Measurements from ENCODE around the gene CFAP46.

Gene CFAP46

GRCh38 chr10:132942101-132943057 is at the start of gene CFAP46:
CFAP46 (minus strand) TSS chr10:132942570; CDS start chr10:132942484, 86 bp downstream.
- DNase-seq = no peak

GRCh38 chr10:132991706-132992432 is 49.5 kb upstream of the CFAP46 start:
- no peak for DNase-seq

GRCh38 chr10:132990684-132991545 is 48.5 kb upstream of the CFAP46 start:
- DNase-seq = no peak

- no peak for DNase-seq
Observed at GRCh38 chr10:132989476-132990415, 47.4 kb upstream of the CFAP46 start.

- DNase-seq = no peak
Observed at GRCh38 chr10:132988988-132989387, 46.6 kb upstream of the CFAP46 start.

- no peak for DNase-seq
Observed at GRCh38 chr10:132987671-132988571, 45.6 kb upstream of the CFAP46 start.

GRCh38 chr10:132986978-132987377 is 44.6 kb upstream of the CFAP46 start:
- DNase-seq = no peak

- DNase-seq = no peak
Observed at GRCh38 chr10:132986576-132986975, 44.2 kb upstream of the CFAP46 start.

GRCh38 chr10:132986076-132986475 is 43.7 kb upstream of the CFAP46 start:
- DNase-seq = no peak

- DNase-seq = no peak
Observed at GRCh38 chr10:132985546-132985900, 43.2 kb upstream of the CFAP46 start.

- no peak for DNase-seq
Observed at GRCh38 chr10:132984801-132985545, 42.6 kb upstream of the CFAP46 start.

- DNase-seq = no peak
Observed at GRCh38 chr10:132984008-132984295, 41.6 kb upstream of the CFAP46 start.

GRCh38 chr10:132983252-132984007 is 41.1 kb upstream of the CFAP46 start:
- no peak for DNase-seq

- DNase-seq = no peak
Observed at GRCh38 chr10:132982301-132982989, 40.1 kb upstream of the CFAP46 start.

GRCh38 chr10:132981746-132982145 is 39.4 kb upstream of the CFAP46 start:
- DNase-seq = no peak

- DNase-seq = no peak
Observed at GRCh38 chr10:132981173-132981555, 38.8 kb upstream of the CFAP46 start.

GRCh38 chr10:132980426-132981172 is 38.2 kb upstream of the CFAP46 start:
- no peak for DNase-seq
